Adrenal gland (tissue), 5 donors: ENCODE measurements around the gene TAF6.

Source experiments
- POLR2A ChIP-seq, 2 donors: fragments of 450-650 bp; IDR thresholded peaks; one replicate each; pipeline ENCODE4 v1.6.1; 2017; ENCODE audit warnings: antibody characterized with exemption in 2 of 2, mild to moderate bottlenecking in 2 of 2, moderate library complexity in 1 of 2
- TF ChIP-seq, protein P1 (sequence below), 6 experiments: fragments of 450-650 bp in 4 of 6; fragments of 200-600 bp in 2 of 6; sonication (generic) in 1 of 6; IDR thresholded peaks; 1 replicate in 5 of 6; 2 replicates in 1 of 6; pipeline versions ENCODE4 v1.5.1 to v1.8.0; 2016 to 2021; ENCODE audit warnings: antibody characterized with exemption in 6 of 6, mild to moderate bottlenecking in 2 of 6, moderate library complexity in 1 of 6
- donor health status: DM: no; HTN: no; CAD: no.

GRCh38 chr7:100093925-100094486, 25.2 kb downstream of the TAF6 start:
- TF ChIP-seq, protein P1, sequence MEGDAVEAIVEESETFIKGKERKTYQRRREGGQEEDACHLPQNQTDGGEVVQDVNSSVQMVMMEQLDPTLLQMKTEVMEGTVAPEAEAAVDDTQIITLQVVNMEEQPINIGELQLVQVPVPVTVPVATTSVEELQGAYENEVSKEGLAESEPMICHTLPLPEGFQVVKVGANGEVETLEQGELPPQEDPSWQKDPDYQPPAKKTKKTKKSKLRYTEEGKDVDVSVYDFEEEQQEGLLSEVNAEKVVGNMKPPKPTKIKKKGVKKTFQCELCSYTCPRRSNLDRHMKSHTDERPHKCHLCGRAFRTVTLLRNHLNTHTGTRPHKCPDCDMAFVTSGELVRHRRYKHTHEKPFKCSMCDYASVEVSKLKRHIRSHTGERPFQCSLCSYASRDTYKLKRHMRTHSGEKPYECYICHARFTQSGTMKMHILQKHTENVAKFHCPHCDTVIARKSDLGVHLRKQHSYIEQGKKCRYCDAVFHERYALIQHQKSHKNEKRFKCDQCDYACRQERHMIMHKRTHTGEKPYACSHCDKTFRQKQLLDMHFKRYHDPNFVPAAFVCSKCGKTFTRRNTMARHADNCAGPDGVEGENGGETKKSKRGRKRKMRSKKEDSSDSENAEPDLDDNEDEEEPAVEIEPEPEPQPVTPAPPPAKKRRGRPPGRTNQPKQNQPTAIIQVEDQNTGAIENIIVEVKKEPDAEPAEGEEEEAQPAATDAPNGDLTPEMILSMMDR (IDR thresholded peaks at IDR 0.05), result no peak
- no peak for TF ChIP-seq POLR2A (IDR thresholded peaks at IDR 0.05)
